GM21367 (cell line): ENCODE results near the gene OR6J1.
"Not testable (repeated sequence)": the region's sequence is repeated elsewhere in the genome, so short reads cannot be mapped to it uniquely, and the experiment has no call there.

Experiments
- ATAC-seq: cut with Tn5 transposase; IDR thresholded peaks from one replicate; pipeline ENCODE4 v1.9.1; 2021; ENCODE audit not compliant: unreplicated experiment

The OR6J1 gene

GRCh38 chr14:22610931-22611330 lies 33.2 kb downstream of the OR6J1 start:
- no peak for ATAC-seq

GRCh38 chr14:22607291-22607690 lies 36.9 kb downstream of the OR6J1 start:
- no peak for ATAC-seq

GRCh38 chr14:22606380-22606779 lies 37.8 kb downstream of the OR6J1 start:
- ATAC-seq: no peak

GRCh38 chr14:22602862-22603261 lies 41.3 kb downstream of the OR6J1 start:
- no peak for ATAC-seq

DNA sequence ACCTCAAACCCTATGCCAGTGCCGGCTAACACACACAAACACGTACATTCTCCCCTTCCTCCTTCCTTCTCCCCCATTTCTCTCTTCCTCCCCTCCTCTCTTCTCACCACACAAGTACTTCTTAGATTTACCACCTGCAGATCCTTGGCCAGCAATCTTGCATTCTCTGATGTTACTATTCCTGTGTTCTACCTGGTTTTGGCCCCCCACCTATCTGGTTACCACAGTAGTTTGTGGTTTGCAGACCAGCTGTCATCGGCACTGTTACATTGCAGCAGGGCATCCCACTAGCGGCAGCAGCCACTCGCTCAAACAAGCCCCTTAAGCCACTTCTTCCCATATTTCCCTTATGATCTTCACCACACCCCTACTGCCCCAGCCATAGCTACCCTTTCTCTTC lies 42.2 kb downstream of the OR6J1 start:
- ATAC-seq: no peak

DNA sequence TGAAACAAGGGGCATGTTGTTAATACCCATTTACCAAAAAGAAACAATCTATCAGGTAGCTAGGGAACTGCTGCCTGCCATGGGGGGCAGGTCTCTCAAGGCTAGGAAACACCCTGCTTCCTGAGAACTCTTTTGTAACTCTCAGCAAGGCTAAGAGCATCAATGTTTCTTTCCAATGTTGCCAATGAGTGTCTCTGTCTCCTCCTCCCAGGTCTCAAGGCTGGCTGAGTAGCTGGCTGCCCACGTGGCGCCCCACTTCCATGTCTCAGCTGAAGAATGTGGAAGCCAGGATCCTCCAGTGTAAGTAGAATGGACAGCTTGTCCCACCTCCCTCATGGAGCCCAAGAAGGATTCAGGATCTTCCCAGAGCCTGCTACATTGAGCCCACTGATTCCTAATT lies 42.7 kb downstream of the OR6J1 start:
- ATAC-seq: no peak

DNA sequence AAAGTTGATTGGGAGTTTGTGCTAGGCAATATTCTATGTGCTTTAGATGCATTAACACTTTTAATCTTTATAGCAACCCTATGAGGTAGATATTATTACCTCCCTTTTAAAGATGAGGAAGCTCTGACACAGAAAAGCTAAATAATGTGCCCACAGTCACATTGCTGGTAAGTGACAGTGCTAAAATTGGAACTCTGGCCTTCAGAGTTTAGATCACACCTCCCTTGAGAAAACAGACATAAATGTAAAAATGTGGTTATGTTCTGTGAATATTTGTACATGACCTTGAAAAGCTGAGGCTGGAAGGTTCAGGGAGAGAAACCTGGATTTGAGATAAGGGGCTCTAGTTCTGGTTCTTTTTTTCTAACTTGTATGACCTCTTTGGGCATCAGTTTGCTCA lies 44.1 kb downstream of the OR6J1 start:
- no peak for ATAC-seq

- ATAC-seq: no peak
These were observed 44.8 kb downstream of the OR6J1 start for GRCh38 chr14:22599349-22599748.

- no peak for ATAC-seq
These were observed 45.3 kb downstream of the OR6J1 start for GRCh38 chr14:22598896-22599244.

DNA sequence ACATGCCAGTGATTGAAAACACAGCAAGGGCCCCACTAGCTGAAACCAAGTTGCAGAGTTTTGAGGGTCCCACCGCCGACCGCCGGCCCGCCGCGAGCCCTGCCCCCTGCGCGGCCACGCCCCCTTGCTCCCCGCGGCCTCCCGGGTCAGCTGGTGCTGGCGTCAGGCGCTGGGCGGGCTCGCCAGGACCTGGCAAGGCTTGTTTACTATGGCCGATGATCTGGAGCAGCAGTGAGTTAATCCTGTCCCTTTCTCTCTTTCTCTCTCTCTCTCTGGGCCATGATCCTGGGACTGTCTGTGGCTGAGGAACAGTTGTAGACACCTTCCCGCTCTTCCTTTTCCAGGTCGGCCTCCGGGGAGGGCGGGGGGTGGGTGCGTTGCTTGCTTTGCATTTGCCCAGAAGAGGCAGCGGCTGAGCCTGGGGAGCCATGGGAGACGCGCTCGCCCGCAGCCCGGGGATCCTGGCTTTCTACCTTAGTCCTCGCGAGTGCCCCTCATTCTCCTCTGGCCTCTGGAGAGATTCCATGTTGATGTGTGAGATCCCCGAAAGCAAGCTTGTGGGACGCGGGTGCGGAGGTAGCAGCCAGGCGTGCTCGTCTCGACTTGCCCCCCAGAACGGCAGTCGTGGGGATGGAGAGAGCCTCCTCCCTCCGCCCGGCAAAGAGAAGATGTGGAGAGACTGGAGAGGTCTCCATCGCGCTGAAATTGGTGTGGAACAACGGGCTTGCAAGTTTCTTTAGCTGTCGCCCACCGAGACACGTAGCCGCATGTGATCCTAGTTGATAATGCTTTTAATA lies 45.9 kb downstream of the OR6J1 start, which contains the start of gene ABHD4:
Gene ABHD4 (plus strand): TSS at position 202 of the 797 bp plus-strand sequence. CDS start 7 bp downstream, at position 209.
- peak; percentile 77 for ATAC-seq

GRCh38 chr14:22597771-22598098 lies 46.4 kb downstream of the OR6J1 start:
- ATAC-seq: peak; percentile 22

DNA sequence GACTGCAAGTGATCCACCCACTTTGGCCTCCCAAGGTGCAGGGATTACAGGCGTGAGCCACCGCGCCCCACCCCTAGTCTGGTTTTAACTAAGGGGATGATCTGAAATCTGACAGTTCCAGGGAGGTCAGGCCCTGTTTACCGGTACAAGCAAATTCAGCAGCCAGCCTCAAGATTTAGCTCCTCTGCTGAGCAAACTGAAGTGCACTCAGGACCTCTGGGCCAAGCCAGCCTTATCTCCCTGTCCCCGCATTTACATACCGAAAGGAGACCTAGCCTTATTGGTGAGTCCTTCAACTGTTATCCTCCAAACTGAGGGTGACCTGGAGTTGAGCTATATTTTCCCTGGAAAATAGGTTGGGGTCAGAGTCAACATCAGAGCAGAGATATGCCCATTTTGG lies 46.9 kb downstream of the OR6J1 start:
- no peak for ATAC-seq

GRCh38 chr14:22596354-22596879 lies 47.7 kb downstream of the OR6J1 start:
- no peak for ATAC-seq

- no peak for ATAC-seq
These were observed 49.9 kb downstream of the OR6J1 start for GRCh38 chr14:22594156-22594716.

- ATAC-seq: no peak
These were observed 50.6 kb downstream of the OR6J1 start for GRCh38 chr14:22593601-22594000.

DNA sequence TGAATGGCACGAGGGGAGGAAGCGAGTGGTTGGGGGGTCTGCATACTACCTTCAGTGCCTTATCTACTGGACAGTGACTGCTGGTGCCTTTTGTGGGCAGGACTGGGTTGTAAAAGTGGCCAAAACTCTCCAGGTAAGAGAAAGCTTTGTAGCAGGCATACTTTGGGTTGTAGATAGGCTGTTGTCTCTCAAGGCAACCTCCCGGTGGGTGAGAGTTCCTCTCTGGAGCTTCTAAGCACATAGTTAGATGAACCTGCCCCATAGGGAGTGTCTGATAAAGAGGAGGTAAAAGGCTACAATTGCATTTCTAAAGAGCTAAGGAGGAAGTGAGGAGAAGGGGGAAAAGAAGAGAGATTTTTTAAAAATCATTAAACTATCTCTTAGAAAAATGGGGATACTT lies 51.0 kb downstream of the OR6J1 start:
- no peak for ATAC-seq

DNA sequence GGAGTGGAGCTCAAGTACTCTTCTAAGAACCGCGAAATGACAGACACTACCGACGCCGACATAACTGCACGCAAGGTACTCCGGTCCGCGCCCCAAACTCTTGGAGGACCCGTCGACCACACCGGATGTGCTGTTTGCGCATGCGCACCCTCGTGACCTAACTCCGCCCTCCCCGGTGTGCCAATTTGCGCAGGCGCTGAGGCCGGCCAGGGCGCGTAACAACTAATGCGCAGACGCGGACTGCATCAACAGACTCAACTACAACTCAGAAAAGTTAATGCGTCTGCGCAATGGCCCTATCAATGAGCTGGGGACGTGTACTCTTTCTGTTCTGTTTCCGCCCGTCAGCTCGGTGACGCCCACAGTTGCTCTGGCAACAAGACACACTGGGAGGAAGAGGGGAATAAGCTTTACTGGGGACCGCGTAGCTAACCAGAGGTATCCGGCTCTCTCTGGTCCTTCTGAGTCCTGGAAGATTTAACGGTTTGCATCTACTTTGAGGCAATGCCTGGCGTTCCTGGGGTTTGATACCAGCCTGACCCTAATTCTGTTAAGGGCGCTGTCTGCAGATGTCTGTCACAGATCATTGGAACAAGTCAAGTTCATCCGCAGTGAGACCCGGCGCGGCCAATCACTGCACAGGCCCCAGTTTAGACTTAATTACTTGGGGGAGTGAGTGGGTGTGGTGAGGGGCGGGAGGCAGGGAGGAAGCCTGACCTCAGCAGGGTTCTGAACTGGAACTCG lies 54.9 kb downstream of the OR6J1 start, which contains the start of gene DAD1:
Gene DAD1 (minus strand): TSS at position 129 of the 744 bp plus-strand sequence. CDS start 67 bp downstream, at position 62.
- ATAC-seq: peak; percentile 83

GRCh38 chr14:22588526-22589095 lies 55.5 kb downstream of the OR6J1 start:
- no peak for ATAC-seq

DNA sequence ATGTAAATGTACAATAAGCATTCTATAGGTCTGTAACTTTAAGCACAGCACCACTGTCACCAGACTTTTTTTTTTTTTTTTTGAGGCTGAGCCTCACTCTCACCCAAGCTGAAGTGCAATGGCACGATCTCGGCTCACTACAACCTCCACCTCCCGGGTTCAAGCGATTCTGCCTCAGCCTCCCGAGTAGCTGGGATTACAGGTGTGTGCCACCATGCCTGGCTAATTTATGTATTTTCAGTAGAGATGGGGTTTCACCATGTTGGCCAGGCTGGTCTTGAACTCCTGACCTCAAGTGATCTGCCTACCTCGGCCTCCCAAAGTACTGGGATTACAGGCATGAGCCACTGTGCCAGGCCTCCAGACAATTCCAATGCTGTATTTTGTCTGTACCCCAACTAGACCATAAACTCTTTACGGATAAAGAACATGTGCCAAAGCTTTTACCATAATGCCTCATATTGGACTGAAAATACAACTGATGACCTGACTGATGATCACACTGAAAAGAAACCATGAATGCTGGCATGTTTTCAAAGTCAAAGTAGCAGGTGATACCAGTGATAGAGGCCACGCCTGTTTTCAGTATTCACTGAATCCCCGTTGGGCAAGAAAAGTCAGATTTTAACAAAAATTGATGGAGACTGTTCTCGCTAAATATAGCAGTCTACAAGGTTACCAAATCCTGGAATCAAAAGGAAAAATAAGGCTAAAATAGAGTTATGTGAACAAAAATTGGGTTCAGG lies 56.3 kb downstream of the OR6J1 start:
- not testable (repeated sequence) for ATAC-seq

- no peak for ATAC-seq
These were observed 56.9 kb downstream of the OR6J1 start for GRCh38 chr14:22587247-22587646.

DNA sequence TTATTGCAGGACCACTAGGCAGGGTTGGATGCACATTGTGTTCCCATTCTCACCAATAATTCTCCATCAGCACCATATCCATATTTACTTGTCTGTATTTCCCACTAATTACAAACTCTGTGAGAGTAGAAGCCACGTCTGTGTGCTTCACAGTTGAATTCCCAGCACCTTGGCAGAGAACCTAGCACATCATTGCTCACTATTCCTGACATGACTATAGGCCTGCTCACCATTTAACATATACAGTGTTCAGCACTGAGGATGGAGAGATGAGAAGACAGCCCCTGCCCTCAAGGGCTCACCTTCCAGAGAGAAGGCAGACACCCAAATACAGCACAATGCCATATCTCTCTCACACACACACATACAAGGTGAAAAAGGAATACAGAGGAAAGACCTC lies 60.2 kb downstream of the OR6J1 start:
- ATAC-seq: no peak
